Mucosa of gallbladder (tissue), 1 donor: ENCODE results near the gene SNX1. TPM values are rescaled to one million over a fixed set of nuclear protein-coding genes. Genes with fewer than 3 reads are reported as not detected.

Source experiments
- DNase-seq: peaks from one replicate; pipeline ENCODE4 v3.0.0-alpha.2; 2020; ENCODE audit warnings: low spot score
- total RNA-seq: library from RNA; stranded (reverse); gene quantifications from one replicate; pipeline ENCODE4 v1.2.1, GENCODE V29; 2021
- donor health status: DM: no; HTN: no; CAD: no.

The SNX1 gene
- total RNA-seq, 1 donor from 2014 or later = 123 TPM

DNA sequence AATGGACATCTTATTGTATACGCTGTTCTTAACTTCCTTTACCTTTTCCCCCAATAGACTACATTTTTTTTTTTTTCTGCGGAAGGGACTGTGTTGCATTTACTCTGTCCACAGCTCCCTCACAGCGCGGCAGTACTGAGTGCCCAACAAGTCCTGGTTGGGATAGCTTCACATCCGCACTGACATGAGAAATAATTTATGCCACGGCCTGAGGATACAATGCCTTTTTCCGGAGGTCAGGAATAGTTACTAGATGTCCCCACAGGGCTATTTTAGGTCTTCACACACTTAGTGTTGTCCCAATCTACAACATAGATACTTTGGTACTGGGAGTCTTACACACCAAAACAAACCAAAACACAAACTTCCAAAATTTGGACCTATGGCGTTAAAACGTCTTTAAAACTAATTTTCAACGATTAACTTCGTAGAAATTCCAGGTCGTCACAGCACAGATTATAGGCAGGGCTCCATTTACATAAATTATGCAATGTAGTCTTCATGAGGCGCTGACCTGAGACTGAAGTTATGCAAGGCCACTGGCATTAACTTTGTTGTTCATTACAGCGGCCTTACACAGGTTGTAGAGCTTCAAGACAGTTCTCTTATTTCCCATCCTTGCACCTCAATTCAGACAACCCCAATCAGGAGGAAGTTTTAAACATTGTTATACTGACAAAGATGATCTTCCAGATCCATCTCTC, 68.0 kb downstream of the SNX1 start:
- no peak for DNase-seq

DNA sequence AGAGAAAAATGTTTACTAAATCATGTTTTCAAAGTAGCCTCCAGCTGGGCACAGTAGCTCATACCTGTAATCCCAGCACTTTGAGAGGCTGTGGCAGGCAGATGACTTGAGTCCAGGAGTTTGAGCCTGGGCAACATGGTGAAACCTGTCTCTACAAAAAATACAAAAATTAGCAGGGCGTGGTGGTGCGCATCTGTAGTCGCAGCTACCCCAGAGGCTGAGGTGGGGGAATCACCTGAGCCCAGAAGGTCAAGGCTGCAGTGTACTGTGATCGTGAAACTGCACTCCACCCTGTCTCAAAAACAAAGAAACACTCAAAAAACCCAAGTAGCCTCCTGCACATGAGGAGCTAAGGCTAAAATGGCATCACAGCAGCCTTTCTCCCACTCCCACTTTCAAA, 68.7 kb downstream of the SNX1 start:
- no peak for DNase-seq

DNA sequence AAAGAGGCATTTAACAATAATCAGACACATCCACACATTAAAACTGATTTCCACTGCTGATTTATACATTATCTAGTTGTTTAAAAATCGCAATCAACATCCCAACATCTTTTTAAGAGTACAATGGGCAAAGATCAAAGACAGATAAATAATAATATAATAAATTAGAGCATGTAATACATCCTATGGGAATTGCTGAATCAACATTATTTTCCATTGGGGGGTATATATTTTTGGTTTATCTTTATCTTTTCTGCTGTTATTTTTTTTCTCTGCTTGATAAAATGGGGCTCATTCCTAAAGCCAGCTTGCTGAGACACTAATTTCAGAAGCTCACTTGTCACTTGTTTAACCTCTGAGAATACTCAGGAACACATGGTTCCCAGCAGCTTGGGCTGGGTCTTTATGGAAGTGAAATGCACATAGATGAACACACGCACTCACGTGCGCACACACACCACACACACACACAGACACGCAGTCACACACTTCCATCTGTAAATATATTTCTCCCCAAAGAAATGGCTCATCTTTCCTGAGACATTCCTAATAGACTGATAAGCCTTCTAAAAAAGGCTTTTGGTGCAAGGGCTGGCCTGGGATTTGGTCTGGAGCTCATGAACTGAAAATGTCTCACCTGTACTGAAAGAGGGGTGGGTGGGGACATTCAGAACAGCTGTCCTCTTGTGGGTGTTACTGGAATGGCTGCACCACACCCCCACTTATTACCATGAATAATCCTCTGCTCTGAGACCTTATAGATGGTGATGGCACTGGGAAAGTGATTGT, 70.5 kb downstream of the SNX1 start:
- no peak for DNase-seq

DNA sequence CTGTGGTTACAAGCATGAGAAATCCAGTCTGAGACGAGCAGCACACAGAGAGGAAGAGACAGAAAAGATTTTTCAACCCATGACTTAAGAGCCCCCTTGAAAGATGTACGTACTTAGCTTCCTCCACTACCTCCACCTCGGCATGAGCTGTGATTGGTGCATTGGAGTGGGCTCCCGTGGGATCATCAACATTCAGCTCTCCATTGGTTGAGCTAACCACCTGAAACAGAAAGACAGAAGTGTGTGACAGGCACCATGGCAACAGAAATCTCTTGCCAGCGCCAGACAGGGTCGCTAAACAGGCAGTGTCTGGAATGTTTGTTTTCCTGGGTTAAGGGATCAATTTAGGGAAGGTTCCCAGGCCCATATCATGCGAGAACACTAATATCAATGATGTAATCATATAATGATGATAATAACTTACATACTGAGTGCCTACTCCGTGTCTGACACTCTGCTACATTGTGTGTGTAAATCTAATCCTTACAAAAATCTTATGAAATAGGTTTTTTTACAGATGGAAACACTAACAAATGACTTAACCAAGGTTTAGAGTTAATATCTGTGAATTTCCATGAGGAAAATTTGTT, 84.5 kb downstream of the SNX1 start:
- DNase-seq = no peak

DNA sequence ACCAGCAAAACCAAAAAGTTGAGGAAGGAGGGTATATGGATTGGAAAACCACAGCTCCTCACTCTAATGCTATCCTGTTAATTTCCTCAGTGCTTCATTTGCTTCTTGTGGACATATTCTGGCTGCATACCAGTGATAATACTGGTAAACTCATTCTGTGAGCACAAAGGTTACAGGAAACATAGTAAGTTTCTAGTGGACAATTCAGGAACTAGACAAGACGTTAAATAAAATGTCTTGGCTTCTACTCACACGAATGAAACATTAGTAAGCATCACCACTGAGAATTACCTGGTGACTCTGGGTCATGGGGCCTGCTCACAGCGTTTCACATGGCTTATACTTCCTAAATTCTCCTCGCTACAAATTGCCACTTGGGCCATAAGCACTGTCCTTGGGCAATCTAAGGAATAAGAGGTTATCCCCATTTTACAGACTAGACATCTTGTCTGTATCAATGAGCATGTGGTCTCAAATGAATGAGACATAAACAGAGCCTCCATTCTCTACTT, 87.1 kb downstream of the SNX1 start:
- no peak for DNase-seq

DNA sequence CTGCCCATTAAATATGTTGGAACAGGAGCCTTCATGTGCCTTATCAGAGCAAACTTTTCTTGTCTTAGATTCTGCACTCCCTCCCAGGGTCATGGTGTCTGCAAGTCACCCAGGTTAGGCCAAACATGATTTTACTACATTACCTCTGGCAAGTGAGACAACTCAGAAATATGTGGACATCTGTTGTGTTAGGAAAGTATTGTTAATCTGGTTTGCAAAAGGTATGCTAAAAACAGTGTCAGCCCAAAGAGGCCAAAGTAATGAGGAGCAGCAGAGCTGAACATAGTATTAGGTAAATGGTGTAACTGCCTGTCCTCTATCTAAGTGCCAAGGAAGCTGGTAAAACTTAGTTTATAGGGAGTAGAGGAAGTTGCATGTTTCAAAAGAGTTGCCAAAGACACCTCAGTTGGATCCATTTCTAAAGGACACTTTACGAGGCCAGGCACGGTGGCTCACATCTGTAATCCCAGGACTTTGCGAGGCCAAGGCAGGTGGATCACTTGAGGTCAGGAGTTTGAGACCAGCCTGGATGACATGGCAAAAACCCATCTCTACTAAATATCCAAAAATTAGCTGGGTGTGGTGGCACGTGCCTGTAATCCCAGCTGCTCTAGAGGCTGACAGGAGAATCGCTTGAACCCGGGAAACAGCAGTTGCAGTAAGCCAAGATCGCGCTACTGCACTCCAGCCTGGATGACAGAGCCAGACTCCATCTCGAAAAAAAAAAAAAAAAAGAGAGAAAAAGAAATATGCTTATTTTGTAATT, 89.5 kb downstream of the SNX1 start:
- no peak for DNase-seq

DNA sequence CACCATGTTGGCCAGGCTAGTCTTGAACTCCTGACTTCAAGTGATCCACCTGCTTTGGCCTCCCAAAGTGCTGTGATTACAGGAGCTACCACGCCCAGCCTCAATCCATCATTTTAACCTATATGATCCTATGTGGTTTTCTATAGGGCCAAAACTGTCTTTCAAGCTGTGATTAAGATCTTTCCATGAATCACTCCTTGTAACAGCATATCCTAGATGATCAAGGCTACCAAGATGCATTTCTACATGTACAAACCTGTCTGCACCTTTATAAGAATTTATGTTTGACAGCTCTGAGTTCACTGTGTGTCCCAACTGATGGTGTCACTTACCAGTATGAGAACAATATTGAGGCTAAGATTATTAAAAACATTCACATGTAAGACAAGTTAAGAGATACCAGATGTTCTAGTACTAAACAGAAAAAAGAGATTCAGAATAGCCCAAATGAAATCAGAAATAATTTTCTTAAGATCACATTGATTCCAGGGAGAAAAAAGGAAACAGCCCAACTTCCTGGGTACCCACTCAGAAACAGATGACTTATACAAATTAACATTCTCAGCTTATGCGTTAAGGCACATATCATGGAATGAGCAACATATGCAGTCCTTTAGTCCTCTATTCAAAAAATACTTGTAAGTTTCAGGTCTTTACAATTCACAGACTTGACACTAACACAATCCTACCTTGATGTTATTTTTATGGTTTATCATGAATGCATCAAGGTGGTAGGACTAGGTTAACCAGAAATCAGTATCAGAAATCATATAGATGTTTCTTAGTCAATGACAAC, 91.8 kb downstream of the SNX1 start:
- DNase-seq = no peak

Other genes starting within 250 kb of the SNX1 start
- gene DAPK2, start 49.5 kb upstream of the SNX1 start, total RNA-seq = 5.6 TPM
- gene CIAO2A, start 2.1 kb upstream of the SNX1 start, total RNA-seq = 47.1 TPM
- gene SNX22, start 55.7 kb downstream of the SNX1 start, total RNA-seq = 1.0 TPM
- gene PPIB, start 67.0 kb downstream of the SNX1 start, total RNA-seq = 481 TPM